ENCODE data around the gene FBLN1.

FBLN1 gene

GRCh38 chr22:45551310-45552016 is 48.8 kb downstream of the FBLN1 start:
- Histone ChIP-seq H3K9ac (ENCODE audit: low read length) (no peak overlapping the region), H3K79me2 (ENCODE audit: insufficient read depth, low read length) (no peaks in the 10 kb centered on the region), H3K4me3 (ENCODE audit: insufficient read depth, low read length, poor library complexity, severe bottlenecking) (no peak overlapping the region), H3K27me3 (ENCODE audit: low read length) (no peaks in the 10 kb centered on the region), H3K36me3 (ENCODE audit: low read length) (no peaks in the 10 kb centered on the region), H3F3A (ENCODE audit: insufficient read depth) (no peaks in the 10 kb centered on the region), H3K9me2 (replicated peaks; ENCODE audit: insufficient read depth, low read length) (no peaks in the 10 kb centered on the region), H3K27ac (ENCODE audit: low read depth, low read length) (no peak overlapping the region), H3K9me3 (ENCODE audit: insufficient read depth, low read length) (no peaks in the 10 kb centered on the region), H4K20me1 (ENCODE audit: low read depth, low read length) (no peaks in the 10 kb centered on the region), H2AFZ (ENCODE audit: low read depth, low read length, severe bottlenecking) (no peak overlapping the region), H3K4me2 (ENCODE audit: low read depth, low read length, poor library complexity, severe bottlenecking) (no peak overlapping the region)
- no peak for TF ChIP-seq EZH2phosphoT487 (conservative IDR thresholded peaks at IDR 0.05; ENCODE audit: low read length)
- TF ChIP-seq CTCF (IDR thresholded peaks at IDR 0.05; ENCODE audit: insufficient read depth, low read length, poor library complexity, severe bottlenecking) = no peak

GRCh38 chr22:45552017-45552411 is 49.3 kb downstream of the FBLN1 start:
- no peak overlapping the region for H3K27ac ChIP-seq (ENCODE audit: low read depth, low read length)

GRCh38 chr22:45552580-45553350 is 50.1 kb downstream of the FBLN1 start:
- Histone ChIP-seq H3K9me3 (ENCODE audit: insufficient read depth, low read length) (no peaks in the 10 kb centered on the region), H3K4me2 (ENCODE audit: low read depth, low read length, poor library complexity, severe bottlenecking) (no peak overlapping the region), H2AFZ (ENCODE audit: low read depth, low read length, severe bottlenecking) (no peak overlapping the region), H3K27me3 (ENCODE audit: low read length) (no peaks in the 10 kb centered on the region), H3K9ac (ENCODE audit: low read length) (no peak overlapping the region), H3K9me2 (replicated peaks; ENCODE audit: insufficient read depth, low read length) (no peaks in the 10 kb centered on the region), H3K4me3 (ENCODE audit: insufficient read depth, low read length, poor library complexity, severe bottlenecking) (no peak overlapping the region), H3K79me2 (ENCODE audit: insufficient read depth, low read length) (no peaks in the 10 kb centered on the region), H3K27ac (ENCODE audit: low read depth, low read length) (no peak overlapping the region), H4K20me1 (ENCODE audit: low read depth, low read length) (no peaks in the 10 kb centered on the region), H3K36me3 (ENCODE audit: low read length) (no peaks in the 10 kb centered on the region), H3F3A (ENCODE audit: insufficient read depth) (no peaks in the 10 kb centered on the region)
- TF ChIP-seq EZH2phosphoT487 (conservative IDR thresholded peaks at IDR 0.05; ENCODE audit: low read length) (no peak), CTCF (IDR thresholded peaks at IDR 0.05; ENCODE audit: insufficient read depth, low read length, poor library complexity, severe bottlenecking) (no peak)

More at GRCh38 chr22:45552017-45552411, 49.3 kb downstream of the FBLN1 start:
- no peaks in the 10 kb centered on the region for H3K9me3 ChIP-seq (ENCODE audit: insufficient read depth, low read length)
- no peak overlapping the region for H3K4me3 ChIP-seq (ENCODE audit: insufficient read depth, low read length, poor library complexity, severe bottlenecking)
- H3K36me3 ChIP-seq (ENCODE audit: low read length) = no peaks in the 10 kb centered on the region
- H4K20me1 ChIP-seq (ENCODE audit: low read depth, low read length) = no peaks in the 10 kb centered on the region
- H2AFZ ChIP-seq (ENCODE audit: low read depth, low read length, severe bottlenecking) = no peak overlapping the region
- no peaks in the 10 kb centered on the region for H3K27me3 ChIP-seq (ENCODE audit: low read length)
- no peak overlapping the region for H3K9ac ChIP-seq (ENCODE audit: low read length)
- H3F3A ChIP-seq (ENCODE audit: insufficient read depth) = no peaks in the 10 kb centered on the region
- TF ChIP-seq EZH2phosphoT487 (conservative IDR thresholded peaks at IDR 0.05; ENCODE audit: low read length) (no peak), CTCF (IDR thresholded peaks at IDR 0.05; ENCODE audit: insufficient read depth, low read length, poor library complexity, severe bottlenecking) (no peak)
- H3K9me2 ChIP-seq (replicated peaks; ENCODE audit: insufficient read depth, low read length) = no peaks in the 10 kb centered on the region
- H3K79me2 ChIP-seq (ENCODE audit: insufficient read depth, low read length) = no peaks in the 10 kb centered on the region
- no peak overlapping the region for H3K4me2 ChIP-seq (ENCODE audit: low read depth, low read length, poor library complexity, severe bottlenecking)
